ENCODE data around the gene MAML2.

MAML2 gene

GRCh38 chr11:96316869-96317268 lies 26.1 kb downstream of the MAML2 start:
- DNase-seq: no peak

DNA sequence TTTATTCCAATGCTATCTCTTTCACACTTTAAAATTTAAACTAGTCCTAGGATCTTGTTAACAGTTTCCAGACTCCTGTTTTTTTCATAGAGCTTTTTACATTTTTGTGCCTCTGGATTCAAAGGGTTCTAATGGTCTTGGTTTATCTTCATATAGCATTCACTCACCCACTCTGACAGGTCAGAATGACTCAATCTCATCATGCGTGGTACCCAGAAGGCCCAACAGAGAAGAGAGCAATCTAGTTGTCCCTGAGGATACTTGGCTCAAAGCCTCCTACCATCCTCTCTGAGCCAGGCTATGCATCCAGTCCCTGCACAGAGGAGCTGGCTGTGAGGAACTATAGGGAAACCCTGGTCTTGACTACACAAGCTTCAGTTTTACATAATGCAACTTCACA lies 27.5 kb downstream of the MAML2 start:
- DNase-seq: no peak

- DNase-seq: peak in 1 of 2 donors; percentile 15
These were observed 28.5 kb downstream of the MAML2 start for GRCh38 chr11:96314326-96315020.

GRCh38 chr11:96313163-96313562 lies 29.8 kb downstream of the MAML2 start:
- no peak for DNase-seq

DNA sequence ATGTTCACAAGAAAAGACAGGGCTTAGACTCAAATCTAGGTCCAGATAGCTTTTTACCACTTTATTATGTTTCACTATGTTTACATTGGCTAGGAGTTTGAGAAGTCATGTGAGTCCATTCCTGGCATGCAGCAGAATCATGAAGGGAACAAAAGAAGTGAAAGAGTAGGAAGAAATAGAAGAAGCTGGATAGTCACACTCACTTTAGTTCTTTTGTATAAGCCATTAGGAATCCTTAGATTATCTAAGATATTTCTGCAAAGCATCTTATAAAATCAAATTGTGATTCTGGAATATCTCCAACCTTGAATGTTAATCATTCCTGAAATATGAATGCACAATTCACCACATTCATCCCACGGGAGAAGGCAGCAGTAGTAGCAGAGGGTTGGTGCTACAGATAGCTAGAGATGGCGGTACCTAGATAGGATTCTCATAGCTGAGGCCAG lies 31.9 kb downstream of the MAML2 start:
- DNase-seq: no peak

DNA sequence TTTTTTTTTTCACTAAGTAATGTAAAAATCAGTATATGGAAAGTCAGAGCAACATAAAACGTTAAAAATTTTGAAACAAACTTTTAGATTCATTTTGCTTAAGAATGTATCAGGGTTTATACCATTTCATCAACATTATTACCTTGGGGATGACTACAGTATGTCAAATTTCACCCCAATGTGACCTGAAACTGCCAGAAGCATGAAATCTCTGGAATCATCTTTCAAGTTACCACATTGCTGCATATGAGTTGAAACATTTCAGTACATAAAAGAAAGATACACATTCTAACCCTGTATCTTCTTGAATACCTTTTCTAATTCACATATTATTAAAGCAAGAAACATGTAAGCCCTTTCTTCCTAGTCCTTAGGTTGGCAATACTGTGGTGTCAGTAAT lies 32.8 kb downstream of the MAML2 start:
- DNase-seq: no peak

DNA sequence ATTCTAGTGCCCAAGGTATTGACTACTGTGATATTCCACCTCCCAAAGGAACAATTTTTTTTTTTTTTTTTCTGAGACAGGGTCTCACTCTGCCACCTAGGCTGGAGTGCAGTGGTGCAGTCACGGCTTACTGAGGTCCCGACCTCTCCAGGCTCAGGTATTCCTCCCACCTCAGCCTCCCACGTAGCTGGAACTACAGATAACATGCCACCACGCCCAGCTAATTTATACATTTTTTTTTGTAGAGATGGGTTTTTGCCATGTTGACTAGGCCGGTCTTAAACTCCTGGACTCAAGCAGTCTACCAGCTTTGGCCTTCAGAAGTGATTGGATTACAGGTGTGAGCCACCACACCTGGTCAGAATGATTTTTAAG lies 33.4 kb downstream of the MAML2 start:
- no peak for DNase-seq

DNA sequence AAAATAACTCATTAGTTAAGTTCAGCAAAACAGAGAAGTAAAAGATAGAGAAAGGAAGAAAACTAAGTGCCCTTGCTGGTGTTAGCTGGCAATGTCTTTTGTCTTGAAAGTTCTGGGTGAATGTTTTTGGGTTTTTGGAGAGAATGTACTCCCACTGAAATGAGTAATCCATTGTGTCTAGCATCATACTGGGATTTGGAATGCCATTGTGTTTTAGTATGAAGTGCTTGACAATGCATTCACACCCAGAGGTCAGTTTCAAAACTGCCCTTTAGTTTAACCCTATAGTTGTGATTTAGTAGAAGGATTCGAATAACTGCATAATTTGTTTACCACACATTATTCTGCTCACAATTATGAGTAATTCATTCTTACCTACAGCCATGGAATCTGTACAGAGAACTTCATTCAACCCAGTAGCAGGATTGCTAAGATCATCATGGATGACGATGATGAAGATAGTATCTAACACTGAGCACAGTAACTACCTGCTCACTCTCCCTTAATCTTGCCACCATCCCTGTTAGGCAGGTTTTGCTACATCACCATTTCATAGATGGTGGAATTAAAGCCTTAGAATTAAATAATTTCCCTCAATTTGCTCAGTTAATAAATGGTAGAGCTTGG lies 33.9 kb downstream of the MAML2 start:
- no peak for DNase-seq

DNA sequence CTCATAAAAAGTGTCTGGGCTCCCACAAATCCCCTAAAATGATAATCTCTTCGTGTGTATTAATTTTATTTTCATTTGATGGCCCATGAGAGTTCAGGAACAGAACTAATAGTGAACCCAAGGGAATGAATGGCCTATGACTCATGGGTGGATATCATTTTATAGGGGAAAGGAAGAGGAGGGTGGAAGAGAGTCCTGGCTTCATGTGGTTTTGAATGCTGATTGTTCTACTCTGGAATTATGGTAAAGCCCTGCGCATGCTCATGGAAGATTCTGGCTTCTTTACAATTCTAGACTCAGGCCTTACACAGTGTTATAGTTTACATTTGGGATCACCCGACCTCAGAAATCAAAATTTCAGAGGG lies 35.2 kb downstream of the MAML2 start:
- no peak for DNase-seq

DNA sequence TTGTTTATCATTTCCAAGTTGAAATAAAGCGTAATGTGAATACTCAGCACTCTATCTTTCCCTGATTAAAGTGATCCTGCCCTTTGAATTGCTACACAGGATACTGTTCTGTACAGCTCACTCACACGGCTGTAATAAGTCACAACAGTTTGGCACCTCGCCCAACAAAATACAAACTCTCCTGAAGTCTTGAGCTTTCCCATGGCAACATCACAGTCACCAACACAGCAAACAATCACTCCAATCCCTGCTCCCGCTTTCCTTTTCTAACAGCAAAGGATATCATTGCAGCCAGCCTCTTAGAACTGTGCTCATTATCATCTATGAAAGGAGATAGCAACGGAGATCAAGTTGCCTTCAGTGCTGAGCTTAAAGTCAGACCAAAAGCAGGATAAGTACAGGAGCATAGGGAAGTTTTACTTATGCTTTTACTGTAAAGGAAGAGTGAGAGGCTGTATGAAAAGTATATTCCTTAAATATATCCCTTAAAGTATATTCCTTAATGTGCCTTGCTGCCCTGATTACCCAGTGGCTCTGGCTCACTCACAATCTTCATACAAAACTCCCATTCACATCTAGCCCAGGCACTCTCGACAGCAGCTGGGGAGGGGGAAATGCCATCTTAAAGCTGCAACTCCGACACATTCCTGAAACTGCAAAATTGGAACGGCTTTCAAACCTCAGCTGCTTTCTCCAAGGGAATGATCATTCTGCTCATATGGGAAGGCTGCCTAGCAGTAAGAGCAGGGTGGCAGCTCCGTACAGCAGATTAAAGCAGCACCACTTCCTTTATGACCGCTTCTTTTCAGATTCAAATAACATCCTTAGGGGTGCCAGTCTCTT lies 35.8 kb downstream of the MAML2 start:
- peak in 1 of 2 donors; percentile 23 for DNase-seq

GRCh38 chr11:96306600-96306932 lies 36.4 kb downstream of the MAML2 start:
- no peak for DNase-seq

- no peak for DNase-seq
These were observed 36.9 kb downstream of the MAML2 start for GRCh38 chr11:96306071-96306470.

DNA sequence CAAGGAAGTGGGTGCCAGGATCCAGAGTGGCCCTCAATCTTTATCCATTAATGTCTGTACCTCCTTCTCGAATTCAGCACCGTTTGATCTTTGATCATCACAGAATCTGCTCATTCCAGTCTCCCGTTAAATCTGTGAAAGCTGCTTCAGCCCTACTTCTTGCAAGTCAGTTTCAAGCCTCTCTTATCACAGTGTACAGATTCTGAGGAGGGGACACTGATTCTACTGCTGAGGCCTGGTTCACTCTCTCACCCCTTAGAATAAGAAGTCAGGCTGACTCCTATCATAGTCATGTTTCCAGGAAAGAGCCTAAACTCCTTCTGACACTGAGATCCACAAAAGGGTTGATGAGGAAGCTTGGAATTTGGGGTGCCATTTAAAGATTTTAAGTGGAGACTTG lies 39.0 kb downstream of the MAML2 start:
- no peak for DNase-seq

DNA sequence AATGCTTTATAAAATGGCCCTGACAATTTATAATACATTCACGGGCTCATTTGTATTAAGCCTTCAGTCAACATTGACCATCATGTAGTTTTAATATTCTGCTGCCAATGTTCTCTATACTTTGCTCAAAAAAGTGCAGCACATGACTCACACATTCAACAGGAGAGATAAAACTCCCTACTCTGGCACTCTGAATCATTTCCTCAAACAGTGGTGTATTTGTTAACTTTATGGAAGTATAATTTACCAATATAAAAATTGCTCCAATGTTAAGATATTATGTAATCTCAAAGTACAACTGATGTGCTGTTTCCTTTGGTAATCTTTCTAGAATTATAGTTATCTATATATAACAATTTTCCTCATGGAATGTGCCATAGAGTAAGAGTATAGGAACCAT lies 39.9 kb downstream of the MAML2 start:
- DNase-seq: no peak

- DNase-seq: no peak
These were observed 41.2 kb downstream of the MAML2 start for GRCh38 chr11:96301818-96302217.

DNA sequence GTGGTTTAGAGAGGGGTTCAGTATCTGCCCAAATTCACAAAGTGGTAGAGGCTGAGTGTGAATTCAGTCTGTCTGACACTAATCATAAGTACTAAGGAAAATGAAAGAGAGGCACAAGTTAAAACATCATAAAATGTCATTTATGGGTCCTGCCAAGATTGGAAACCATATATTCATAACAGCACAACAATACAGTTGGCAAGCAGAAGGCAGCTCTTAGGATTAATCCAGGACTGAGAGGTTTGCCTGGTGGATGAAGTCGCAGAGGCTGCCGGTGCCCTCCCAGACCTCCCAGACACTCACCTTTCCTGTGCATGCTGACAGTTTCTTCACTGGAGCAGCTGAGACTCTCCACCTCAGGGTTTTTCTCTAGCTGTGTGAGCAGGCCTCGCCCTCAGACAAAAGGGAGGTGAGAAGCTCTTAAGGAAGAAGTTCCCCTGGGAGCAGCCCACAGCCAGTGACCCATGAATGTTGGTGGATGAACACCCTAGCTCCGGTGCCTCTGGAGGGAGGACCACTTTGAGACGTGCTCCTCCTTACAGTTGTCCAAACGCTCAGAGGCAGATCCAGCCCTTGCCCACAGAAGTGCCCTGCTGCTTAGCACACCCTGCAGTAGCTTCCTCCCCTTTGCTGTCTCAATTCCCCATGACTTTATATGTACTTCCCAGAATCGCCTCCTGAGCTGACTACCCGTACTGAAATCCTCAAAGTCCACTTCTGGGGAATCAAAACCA lies 43.7 kb downstream of the MAML2 start:
- DNase-seq: no peak

DNA sequence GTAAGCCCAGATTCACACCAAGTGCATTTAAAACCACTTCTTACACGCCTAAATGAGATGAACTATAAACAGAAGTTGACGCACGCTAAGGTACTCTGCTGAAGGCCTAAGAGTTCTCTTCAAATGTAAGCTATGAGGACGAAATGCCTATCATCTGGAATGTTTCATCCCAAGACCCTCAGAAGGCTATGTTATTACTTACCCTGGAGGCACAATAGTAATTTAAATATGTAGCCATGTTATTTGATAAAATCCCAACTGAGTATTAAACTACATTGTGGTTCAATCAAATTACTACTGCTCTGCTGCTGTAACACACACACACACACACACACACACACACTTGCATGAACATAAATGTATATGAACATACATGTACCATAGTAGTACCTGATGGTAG lies 47.6 kb downstream of the MAML2 start:
- no peak for DNase-seq

DNA sequence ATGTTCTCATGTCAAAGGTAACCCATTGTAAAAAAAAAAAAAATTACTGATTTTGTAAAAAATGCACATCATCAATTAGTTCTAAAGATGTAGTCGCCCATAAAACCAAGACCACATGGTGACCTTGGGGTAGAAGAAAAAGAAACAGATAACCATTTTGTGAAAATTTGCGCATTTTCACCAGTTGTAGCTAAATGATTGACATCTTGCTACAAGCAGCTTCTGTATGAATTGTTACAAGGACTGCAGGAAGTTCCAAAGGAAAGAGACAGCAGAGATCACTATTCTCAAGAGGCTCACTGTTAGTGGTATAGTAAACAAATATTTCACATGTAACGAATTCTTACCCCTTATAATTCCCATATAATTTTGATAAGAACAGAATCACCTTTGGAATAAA lies 48.7 kb downstream of the MAML2 start:
- DNase-seq: no peak

DNA sequence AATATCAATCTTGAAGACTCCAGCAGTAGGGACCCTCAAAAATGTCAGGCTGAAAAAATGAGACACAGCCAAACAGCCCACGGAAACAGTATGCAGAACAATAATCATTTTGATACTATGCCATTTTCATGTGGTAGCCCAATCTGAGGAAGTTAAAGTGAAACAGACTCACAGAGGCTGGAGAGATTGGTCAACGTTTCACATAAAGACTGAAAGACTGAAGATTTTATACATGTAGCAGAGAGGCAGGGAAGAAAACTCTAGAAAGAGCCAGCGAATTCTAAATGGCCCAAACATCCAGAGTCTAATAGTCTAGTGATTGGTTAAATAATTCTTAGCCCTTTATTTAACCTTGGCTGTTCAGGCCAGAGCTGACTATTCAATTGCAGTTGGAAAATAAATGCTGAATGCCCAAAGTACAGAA lies 49.4 kb downstream of the MAML2 start:
- DNase-seq: peak in 1 of 2 donors; percentile 21

GRCh38 chr11:96293109-96293508 lies 49.9 kb downstream of the MAML2 start:
- DNase-seq: no peak

DNA sequence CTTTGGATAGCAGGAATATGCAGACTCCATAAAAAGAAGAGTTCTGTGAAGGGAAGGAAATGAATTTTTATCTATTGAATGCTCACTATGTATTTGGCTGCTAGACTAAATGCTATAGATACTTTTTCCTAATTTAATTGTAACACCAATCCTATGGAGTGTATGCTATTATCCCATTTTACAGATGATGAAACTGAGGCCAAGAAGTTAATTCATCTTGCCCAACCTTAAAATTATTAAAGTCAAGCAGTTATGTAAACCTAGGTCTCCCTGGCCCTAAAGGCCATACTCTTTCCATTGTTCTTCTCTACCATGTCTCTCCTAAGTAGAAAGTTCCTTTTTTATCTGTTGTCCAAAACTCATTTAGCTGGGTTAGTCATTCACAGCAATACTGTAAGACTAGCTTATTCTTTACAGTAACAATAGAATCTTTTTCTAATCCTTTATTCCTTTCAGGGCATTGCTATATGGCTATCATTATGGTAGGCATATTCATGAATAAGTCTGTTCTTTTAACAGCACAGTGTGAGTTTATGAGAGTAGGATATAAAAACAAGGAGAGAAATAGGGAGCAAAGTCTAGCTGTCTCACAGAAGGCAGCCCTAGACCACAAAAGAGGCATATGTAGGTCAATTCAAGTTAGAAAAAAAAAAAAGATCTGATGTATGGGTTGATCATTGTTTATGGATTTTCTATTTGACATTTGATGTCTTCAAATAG lies 50.5 kb downstream of the MAML2 start:
- no peak for DNase-seq

DNA sequence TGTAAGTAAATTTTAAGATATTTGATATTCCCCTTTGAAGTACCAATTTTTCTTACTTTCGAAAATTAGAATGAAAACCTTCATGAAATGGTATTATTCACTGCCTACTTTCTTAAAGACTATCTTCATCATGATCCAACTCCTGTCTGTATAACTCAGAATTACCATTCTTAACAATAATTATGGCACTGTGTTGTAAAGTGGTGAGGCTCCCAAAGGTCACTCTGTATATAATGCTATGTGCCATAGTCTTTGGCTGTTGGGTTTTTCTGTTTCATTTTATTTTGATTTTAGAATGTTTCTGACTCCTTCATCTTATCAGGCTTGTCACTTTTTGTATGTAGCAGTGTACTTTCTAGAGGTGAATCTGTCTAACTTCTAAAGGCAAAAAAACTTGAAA lies 52.4 kb downstream of the MAML2 start:
- DNase-seq: no peak

DNA sequence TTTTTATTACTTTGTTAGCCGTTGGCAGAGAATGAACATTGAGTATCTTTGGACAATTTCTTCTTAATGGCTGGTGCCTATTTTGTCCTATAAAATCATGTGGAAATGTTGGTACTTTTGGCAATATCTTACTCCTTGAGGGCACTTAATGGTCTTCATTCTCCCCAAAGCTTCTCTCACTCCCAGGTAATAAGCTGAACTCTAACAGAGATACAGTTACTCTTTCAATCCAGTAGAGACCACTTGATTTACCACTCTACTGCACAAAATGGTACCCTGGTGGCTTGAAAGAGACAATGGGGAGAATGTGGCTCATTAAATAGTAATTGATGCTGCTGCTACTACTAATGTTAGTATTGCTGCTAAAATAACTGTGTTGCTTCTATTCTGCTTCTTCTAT lies 53.0 kb downstream of the MAML2 start:
- DNase-seq: no peak

Data from CD4-positive, alpha-beta T cell treated with Interleukin-1 beta for 1 hour (primary cell).